GM18861 (cell line): ENCODE measurements around the gene PSD.

Source experiments
- ATAC-seq: cut with Tn5 transposase; IDR thresholded peaks from one replicate; pipeline ENCODE4 v1.9.1; 2021; ENCODE audit not compliant: unreplicated experiment

PSD gene

GRCh38 chr10:102393411-102394078 is 25.0 kb downstream of the PSD start:
- ATAC-seq = no peak

GRCh38 chr10:102392306-102392705 is 26.3 kb downstream of the PSD start:
- no peak for ATAC-seq

GRCh38 chr10:102389894-102390293 is 28.7 kb downstream of the PSD start:
- ATAC-seq = no peak

GRCh38 chr10:102384606-102385429 is 33.8 kb downstream of the PSD start:
- ATAC-seq = no peak

GRCh38 chr10:102384053-102384452 is 34.5 kb downstream of the PSD start:
- ATAC-seq = no peak

- no peak for ATAC-seq
These were observed 35.7 kb downstream of the PSD start for GRCh38 chr10:102382871-102383270.

- ATAC-seq = no peak
These were observed 36.6 kb downstream of the PSD start for GRCh38 chr10:102381983-102382382.

GRCh38 chr10:102379383-102379782 is 39.2 kb downstream of the PSD start:
- no peak for ATAC-seq

GRCh38 chr10:102376901-102377300 is 41.7 kb downstream of the PSD start:
- no peak for ATAC-seq

GRCh38 chr10:102375867-102376266 is 42.7 kb downstream of the PSD start:
- ATAC-seq = no peak

- no peak for ATAC-seq
These were observed 43.3 kb downstream of the PSD start for GRCh38 chr10:102375250-102375649.

GRCh38 chr10:102371295-102371694 is 47.3 kb downstream of the PSD start:
- ATAC-seq = no peak

GRCh38 chr10:102368077-102368476 is 50.5 kb downstream of the PSD start:
- no peak for ATAC-seq

GRCh38 chr10:102367441-102367840 is 51.1 kb downstream of the PSD start:
- no peak for ATAC-seq

GRCh38 chr10:102358712-102359382 is 59.7 kb downstream of the PSD start:
- ATAC-seq = no peak

- no peak for ATAC-seq
These were observed 64.1 kb downstream of the PSD start for GRCh38 chr10:102354451-102354850.
